Activated T-helper 9 cell treated with anti-CD3 and anti-CD28 coated beads, Interleukin-2, amount 50 U/mL, for 16 hours (primary cell): ENCODE measurements around the gene APBB1IP.
A peak's percentile ranks its signal among the peaks of the same experiment; 100 is the strongest.
"Not testable (repeated sequence)": the region's sequence is repeated elsewhere in the genome, so short reads cannot be mapped to it uniquely, and the experiment has no call there.

Experiments
- DNase-seq: peaks from one replicate; pipeline ENCODE4 v3.0.0-alpha.2; 2020; ENCODE audit warnings: low read depth

Gene APBB1IP, protein sequence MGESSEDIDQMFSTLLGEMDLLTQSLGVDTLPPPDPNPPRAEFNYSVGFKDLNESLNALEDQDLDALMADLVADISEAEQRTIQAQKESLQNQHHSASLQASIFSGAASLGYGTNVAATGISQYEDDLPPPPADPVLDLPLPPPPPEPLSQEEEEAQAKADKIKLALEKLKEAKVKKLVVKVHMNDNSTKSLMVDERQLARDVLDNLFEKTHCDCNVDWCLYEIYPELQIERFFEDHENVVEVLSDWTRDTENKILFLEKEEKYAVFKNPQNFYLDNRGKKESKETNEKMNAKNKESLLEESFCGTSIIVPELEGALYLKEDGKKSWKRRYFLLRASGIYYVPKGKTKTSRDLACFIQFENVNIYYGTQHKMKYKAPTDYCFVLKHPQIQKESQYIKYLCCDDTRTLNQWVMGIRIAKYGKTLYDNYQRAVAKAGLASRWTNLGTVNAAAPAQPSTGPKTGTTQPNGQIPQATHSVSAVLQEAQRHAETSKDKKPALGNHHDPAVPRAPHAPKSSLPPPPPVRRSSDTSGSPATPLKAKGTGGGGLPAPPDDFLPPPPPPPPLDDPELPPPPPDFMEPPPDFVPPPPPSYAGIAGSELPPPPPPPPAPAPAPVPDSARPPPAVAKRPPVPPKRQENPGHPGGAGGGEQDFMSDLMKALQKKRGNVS

DNA sequence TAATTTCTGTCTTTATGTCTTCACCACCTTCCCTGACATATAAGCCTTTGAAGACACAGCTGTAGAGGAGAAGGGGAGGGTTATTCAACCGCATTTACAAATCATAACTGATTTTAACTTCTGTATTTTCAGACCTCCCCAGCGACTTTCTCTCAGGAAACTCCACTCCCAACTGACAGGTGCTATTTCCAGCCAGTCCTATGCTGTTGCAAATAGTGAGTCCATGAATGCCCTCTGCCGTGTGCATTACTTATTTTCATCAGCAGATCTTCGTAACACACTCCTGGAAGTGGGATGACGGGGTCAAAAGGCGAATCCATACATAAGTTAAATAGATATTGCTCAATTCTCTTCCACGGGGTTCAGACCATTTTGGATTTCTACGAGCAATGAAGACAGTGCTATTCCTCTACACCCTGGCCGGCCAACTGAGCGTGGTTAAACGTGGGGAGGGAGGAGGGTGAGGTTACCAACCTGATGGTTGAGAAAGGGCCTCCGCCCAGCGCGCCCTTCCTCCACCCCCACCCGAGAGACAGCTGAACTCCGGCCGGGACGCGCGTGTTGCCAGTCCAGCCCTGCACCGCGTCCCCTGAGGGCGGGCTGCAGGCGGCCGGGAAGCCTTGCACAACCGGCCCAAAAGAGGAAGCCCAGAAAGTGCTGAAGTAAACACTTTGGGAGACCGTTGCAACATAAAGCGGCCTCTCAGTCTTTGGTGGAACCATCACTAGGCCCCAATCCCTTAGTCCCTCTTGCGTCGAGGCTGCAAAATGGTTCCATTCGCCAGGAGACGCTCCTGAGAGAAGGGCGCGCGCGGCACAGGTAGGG lies at the start of gene APBB1IP:
Gene APBB1IP (plus strand): TSS at position 705 of the 825 bp plus-strand sequence. CDS start 53,986 bp downstream, outside the sequence.
- peak; percentile 22 for DNase-seq

DNA sequence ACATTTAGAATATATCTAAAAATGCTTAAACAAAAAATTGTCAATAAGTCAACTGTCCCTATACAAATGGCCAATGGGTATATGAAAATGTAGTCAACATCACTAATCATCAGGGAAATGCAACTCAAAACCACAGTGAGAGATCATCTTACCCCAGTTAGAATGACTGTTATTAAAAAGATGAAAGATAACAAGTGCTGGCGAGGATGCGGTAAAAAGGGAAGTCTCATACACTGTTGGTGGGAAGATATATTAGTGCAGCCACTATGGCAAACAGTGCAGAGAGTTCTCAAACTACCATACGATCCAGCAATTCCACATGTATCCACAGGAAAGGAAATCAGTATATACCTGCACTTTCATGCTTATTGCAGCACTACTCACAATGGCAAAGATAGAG lies 48.6 kb upstream of the APBB1IP start:
- DNase-seq = no peak

DNA sequence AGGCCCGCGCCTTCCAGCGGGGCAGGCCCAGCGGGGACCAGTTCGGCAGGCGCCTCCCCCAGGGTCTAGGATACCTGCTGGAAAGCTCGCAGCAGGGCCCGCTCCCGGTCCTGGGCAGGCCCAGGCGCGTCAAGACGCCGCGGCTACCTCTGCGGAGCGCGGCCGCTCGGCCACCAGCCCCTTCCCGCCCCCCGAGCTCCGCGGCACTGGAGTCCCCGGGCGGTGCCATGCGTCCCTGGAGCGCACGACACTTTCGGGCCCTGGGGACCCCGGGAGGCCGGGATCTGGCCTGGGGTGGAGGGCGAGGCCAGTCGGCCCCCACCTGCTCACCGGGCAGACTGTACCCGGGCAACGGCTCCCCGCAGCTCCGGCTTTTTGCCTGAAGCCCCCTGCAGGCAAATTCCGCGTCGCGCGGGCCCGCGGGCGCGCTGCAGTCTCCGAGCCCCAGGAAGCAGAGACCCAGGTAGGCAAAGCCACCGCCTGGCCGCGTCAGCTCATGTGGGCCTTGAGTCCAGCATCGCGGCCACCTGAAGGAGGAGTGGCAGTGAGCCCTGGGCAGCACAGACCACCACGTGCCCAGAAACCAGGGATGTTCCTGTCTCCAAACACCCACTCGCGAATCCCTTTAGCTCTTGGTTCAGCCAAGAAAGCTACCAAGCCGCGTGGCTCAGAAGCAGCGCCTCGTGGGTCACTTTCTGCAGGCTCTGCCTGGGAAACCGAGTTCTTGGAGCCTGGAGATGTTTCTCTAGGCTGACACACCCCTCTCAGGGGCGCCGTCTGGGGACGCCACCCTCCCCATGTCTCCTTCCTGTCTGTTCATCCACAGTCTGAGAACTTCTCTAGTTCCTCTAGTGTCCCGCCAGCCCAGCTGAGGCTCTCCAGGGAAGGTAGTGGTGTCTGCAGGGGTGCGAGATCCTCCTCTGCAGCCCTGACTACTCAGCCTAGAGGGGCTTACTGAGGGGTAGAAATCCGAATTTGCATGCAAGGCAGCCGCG lies 46.1 kb upstream of the APBB1IP start:
- no peak for DNase-seq

DNA sequence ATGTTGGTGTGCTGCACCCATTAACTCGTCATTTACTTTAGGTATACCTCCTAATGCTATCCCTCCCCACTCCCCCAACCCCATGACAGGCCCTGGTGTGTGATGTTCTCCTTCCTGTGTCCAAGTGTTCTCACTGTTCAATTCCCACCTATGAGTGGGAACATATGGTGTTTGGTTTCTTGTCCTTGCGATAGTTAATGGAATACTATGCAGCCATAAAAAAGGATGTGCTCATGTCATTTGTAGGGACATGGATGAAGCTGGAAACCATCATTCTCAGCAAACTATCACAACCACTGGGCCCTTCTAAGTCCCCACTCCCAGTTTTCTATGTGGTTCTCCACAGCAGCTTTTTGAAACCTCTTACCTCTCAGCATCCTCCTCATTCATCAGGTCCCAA lies 39.8 kb upstream of the APBB1IP start:
- DNase-seq = not testable (repeated sequence)

DNA sequence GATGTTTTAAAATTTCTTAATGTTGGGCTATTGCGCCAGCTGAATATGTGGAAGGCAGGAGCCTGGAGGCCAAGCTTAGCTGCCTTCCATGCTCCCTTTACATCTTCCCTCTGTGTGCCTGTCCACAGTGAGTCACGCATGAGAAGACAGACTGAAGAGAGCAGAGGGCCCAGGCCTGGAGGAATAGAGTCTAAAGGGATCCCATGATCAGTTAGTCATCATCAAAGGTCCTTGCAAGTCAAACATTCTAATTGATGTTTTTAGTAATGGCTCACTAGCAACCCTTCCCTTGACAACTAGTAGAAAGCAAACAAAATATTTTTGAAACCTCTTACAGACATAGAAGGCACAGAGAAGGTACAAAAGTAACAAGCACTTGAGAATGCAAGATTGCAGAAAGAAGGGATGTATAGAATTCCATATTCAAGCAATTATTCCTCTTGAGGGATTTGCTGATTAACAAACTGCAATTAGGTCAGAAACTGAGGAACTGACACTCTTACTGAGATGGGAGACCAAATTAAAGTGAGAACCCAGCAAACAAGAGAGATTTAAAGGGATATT lies 30.7 kb upstream of the APBB1IP start:
- no peak for DNase-seq

DNA sequence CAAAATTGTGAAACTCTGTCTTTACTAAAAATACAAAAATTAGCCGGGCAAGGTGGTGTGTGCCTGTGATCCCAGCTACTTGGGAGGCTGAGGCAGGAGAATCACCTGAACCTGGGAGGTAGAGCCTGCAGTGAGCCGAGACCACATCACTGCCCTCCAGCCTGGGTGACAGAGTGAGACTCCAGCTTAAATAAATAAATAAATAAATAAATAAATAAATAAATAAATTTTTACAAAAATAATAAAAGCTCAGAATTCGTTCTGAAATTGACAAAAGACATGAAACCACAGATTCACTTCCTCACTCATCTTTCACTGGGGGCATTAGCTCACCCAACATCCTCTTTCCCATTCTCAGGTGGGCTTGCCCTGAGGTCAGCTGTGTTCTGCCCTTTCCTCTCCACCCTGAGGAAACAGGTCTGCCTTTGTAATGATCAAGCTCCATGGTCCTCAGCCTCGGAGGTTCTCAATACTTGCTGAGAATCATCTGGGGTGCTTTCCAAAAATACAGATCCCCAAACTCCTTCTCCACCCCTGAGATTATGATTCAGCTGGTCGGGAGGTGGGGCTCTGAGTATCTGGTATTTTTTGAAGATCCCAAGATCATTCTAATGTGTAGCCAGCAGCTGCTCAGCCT lies 29.2 kb upstream of the APBB1IP start:
- DNase-seq = no peak

DNA sequence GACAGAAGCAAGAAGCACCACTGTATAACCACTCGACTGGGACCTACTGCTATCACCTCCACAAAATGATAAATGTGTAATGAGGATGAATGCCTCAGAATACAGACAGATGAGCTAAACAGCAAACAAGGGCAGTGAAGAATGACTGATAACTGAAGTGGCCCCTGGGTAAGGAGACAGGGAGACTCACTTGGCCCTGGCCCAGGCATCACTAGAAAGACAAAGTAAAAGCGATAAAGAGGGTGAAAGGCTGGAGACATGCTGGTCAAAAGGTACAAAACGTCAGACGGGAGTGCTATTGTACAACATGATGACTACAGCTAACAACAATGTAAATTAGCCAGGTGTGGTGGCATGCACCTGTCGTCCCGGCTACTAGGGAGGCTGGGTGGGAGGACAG lies 27.8 kb upstream of the APBB1IP start:
- DNase-seq = no peak

DNA sequence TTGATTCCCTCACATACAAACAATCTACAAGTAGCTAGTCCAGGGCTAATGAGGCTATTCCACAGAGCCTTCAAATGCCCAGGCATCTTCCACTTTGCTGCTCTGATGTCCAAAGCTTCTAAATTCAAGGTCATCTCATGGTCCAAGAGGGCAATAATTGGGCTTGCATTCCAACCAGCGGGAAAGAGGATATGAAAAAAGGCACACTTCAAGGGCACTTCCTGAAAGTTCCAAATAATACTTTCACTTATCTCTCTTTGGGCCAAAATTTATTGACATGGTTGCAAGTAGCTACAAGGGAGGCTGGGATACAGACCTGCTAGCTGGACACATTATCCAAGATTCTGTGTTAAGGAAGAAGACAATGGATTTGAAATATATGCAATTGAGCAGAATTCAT lies 25.2 kb upstream of the APBB1IP start:
- no peak for DNase-seq

DNA sequence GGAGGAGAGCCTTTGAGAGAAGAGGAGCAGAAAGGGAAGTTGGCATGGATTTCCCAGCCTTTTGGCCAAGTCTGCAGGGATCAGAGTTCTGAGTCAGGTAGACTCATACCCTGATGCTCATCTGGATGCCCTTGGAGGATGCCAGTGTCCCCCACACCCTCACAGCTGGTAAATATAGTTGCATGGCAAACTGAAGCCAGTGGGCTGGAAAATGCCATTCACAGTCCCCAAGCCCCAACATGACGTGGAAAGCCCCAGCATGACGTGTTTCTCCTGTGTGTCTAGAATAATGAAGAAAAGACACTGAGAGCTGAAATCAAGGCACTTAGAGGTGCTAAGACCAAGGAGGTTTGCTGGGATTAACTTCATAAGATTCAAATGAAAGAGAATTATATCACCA lies 24.8 kb upstream of the APBB1IP start:
- DNase-seq = no peak

DNA sequence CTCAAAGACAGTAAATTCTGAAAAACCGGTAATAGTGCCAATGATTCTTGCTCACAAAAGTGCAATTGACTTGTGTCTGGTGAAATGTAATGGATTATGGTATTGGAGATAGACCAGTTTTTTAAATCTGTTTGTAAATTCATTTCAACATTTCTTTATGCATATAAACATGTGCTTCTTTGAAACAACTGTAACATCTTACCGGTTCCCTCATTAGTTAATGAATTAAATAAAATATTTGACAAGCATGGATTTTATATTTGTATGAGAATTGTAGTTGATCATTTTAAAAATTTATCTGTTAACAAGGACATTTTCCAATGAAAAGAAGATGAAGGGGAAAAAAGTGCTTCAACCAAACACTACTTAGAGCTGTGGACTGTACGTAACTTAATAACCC lies 21.0 kb upstream of the APBB1IP start:
- no peak for DNase-seq

DNA sequence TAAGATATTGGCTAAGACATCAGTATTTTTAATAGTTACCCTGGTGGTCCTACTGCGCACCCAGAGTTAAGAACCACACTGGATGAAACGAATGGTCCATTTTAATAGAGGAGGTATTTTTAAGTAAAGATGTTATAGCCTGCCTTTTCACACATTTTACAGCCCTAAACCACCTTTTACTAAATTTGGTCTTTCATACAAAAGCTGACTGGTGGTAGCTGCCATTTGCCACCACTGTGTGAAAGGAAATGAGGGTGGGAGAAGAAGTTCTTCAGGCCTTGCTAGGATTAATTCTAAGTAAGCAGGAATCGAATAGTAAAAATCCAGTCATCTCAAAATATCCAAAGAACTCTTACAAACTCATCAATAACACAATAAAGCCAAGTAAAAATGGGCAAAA lies 15.2 kb upstream of the APBB1IP start:
- no peak for DNase-seq

DNA sequence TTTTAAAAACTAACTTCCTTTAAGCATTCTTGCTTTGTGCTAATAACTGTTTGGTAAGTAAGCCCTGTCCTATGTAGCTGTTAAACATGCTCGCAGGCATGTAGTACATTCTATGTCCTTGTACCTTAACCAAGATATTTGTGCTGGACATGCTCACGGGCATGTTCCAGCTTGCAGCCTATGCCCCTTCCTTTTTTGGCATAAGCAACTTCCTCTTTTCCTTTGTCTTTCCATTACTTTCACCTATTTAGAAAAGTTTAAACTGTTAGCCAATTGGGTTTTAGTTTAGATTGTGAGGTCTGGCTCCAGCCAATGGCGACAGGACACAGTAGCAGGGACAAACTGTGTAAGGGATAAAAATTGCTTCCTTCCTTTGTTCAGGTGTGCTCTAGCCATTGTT lies 14.4 kb upstream of the APBB1IP start:
- DNase-seq = no peak

DNA sequence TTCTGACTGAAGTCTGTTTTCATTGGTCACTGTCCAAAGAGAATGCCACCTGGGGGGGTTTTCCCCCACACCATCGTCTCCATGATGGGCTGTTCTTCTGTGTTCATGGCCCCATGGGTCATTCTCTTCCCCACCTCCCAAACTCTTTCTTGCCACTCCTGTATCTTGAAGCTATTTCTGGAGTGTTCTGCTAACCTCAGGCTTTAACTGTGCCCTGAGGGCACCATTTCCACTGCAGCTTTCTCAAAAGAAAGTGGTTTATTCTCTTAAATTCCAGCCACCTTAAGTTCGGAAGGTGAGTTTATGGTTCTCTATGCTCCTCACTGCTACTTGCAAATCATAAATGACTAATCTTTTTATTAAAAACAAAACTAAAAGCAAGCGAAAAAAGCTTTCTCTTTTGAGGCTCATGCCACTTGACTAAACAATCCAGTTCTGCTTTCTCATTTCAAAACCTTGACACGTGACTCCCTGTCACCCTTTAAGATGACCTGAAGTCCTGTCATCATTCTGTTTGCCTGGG lies 7.4 kb upstream of the APBB1IP start:
- no peak for DNase-seq

DNA sequence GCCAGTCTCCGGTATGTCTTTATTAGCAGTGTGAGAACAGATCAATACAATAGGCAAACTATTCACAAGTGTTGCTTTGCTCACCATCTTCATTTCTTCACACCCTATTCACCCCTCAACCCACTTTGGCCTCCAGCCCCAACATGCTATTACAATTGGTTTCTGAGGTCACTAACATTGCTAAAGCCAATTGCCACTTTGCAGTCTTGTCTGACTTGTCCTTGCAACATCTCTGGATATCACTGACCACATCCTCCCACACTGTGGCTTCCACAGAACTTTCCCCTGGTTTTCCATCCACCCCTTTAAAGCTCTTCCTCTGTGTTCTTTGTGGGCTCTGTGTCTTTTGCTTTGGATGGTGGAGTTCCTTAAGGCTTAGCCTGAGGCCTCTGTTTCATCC lies 5.2 kb upstream of the APBB1IP start:
- DNase-seq = no peak

DNA sequence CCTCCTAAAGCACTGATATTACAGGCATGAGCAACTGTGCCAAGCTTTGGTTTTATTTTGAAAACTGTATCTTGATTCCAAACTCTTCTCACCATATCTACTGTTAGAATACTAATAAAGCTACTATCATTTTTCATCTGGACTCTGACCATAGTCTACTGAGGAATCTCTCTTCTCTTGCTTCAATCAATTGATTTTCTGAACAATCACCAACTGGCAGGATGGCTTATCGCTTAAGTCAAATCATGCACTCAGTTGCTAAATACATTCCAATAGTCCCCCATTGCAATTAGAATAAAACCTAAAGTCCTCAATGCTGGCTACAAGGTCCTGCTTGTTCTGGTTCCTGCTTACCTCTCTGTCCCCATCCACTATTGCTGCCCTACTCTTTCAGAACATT lies 2.3 kb upstream of the APBB1IP start:
- no peak for DNase-seq

DNA sequence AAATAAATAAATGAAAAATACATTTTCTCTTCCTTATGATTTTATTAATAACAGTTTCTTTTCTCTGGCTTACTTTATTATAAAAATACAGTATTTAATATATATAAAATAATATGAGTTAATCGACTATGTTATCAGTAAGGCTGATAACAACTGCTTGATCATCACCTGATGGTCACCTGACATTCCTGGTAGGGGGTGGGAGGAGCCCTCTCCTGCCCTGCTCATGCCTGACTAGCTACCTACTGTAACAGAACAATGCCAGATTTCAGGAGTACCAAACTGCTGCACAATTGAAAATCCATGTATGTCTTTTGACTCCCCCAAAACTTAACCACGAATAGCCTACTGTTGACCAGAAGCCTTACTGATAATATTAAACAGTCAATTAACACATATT lies 1.3 kb upstream of the APBB1IP start:
- no peak for DNase-seq

DNA sequence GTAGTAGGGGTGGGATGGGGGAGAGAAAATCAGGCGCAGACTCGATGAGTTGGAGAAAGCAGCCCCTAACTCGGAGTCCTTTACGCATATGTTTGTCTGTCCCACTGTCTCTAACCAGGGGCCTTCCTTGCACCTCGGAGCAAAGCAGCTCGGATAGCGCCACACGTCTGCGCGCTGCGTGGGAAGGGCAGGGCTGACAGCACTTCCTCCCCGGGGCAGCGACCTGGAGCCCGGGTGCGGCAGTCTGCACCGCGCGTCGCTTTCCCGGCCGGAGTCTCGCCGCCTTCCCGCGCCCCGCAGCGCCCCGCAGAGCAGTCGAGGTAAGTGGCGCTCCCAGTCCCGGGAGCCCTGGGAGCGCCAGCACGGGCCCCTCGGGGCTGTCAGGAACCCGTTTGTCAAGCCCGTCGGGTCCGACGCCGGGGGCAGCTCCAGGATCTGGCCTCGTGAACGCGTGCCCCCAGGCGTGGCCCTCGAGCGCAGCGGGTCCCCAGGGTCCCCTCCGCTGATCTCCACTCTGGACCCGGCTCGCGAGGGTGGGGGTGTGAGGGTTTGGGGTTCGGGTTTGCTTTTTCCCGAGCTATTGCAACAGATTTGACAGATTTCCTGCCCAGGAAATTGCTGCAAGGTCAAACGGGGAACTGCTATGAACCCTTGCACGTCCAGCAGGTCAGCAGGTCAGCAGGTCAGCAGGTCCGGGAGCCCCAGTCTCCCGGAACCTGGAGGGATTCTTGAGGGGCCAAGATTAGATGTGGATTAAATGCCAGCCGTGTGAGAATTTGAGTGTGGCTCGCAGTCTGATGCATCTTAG lies 597 bp downstream of the APBB1IP start:
- peak; percentile 70 for DNase-seq

DNA sequence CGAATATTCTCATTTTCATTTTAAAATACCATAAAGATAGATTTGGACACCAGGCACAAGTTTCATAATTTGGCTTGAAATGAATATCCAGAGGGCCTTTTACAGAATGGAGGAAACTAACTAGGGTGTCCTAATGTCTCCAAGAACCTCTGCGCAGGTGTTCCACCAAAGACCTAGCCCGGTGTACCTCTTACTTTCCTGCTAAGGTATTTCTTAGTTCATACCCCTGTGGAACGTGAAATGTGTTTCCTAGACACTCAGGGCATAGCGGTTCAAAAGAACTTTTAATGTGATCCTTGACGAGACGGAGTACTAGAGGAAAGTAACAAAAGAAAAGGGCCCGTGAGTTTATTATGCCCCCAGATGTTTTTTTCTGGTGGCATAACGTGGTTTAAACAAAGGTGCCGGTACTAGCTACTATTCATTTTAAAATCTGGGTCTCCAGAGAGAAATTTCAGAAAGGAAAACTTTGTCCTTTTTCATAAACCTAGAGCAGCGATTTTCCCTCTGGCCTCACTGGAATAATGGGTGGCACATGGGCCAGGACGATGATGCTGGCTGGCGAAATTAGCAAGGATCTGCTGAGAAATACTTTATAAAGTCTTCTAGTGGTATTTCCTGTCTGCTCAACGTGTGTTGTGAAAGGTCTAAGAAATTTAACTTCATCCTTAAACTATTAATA lies 1.4 kb downstream of the APBB1IP start:
- no peak for DNase-seq

DNA sequence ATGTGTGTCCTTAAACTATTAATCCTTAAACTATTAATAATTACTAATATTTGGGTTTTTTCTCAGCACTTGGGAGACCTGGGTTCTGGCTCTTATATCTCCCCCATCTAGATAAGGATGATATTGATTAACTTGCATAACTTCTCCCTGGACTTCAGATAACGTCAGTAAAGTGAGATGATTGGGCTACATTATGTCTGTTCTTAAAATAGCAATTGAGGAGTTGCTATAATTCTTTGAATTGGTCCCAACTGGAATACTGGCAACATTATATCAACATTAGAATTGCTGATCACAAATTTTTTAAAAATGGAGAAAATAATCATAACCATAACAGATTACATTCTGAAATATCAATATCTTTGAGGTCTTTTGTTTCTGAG lies 1.9 kb downstream of the APBB1IP start:
- DNase-seq = no peak
